Stimulated activated naive CD4-positive, alpha-beta T cell (primary cell): ENCODE results near the gene MT1E.
A peak's percentile ranks its signal among the peaks of the same experiment; 100 is the strongest.
"Not testable (repeated sequence)": the region's sequence is repeated elsewhere in the genome, so short reads cannot be mapped to it uniquely, and the experiment has no call there.

ENCODE experiments used
- DNase-seq, 6 experiments: peaks; one replicate each; lab custom pipeline; 2025; lab: John Stamatoyannopoulos, UW

MT1E gene

GRCh38 chr16:56645838-56646237 lies 20.3 kb downstream of the MT1E start:
- DNase-seq, result no peak

GRCh38 chr16:56647641-56648431 lies 22.3 kb downstream of the MT1E start:
- DNase-seq, result no peak

- no peak for DNase-seq
Measured at GRCh38 chr16:56649271-56649670, 23.7 kb downstream of the MT1E start.

GRCh38 chr16:56649820-56650219 lies 24.2 kb downstream of the MT1E start:
- no peak for DNase-seq

GRCh38 chr16:56651586-56651985 lies 26.0 kb downstream of the MT1E start, which contains the start of gene MT1B:
Gene MT1B, plus strand, starts transcription at chr16:56651886. Its CDS starts 68 bp downstream, at chr16:56651954.
- no peak for DNase-seq

GRCh38 chr16:56652600-56652999 lies 27.0 kb downstream of the MT1E start:
- no peak for DNase-seq

- DNase-seq, result no peak
Measured at GRCh38 chr16:56653218-56653617, 27.6 kb downstream of the MT1E start.

- DNase-seq, result peak; percentile 42 to 70 (median 62)
Measured at GRCh38 chr16:56657555-56658326, 32.2 kb downstream of the MT1E start, which contains the start of gene MT1F. Gene MT1F, plus strand, starts transcription at chr16:56657959. Its CDS starts 100 bp downstream, at chr16:56658059.

- no peak for DNase-seq
Measured at GRCh38 chr16:56658327-56658875, 32.8 kb downstream of the MT1E start.

GRCh38 chr16:56662357-56663354 lies 37.1 kb downstream of the MT1E start:
- peak in 4 of 6 experiments; percentile 11 to 21 (median 20) for DNase-seq

GRCh38 chr16:56664506-56664905 lies 38.9 kb downstream of the MT1E start:
- DNase-seq, result no peak

GRCh38 chr16:56665286-56666261 lies 40.0 kb downstream of the MT1E start:
- DNase-seq, result not testable (repeated sequence)

GRCh38 chr16:56667581-56668571 lies 42.3 kb downstream of the MT1E start, which contains the start of gene MT1G:
Gene MT1G, minus strand, starts transcription at chr16:56668065. Its CDS starts 72 bp downstream, at chr16:56667993.
- no peak for DNase-seq

- DNase-seq, result no peak
Measured at GRCh38 chr16:56669005-56669839, 43.6 kb downstream of the MT1E start, which contains the start of gene MT1H. Gene MT1H, plus strand, starts transcription at chr16:56669814. Its CDS starts 71 bp downstream, at chr16:56669885.

- peak in 1 of 6 experiments; percentile 4 for DNase-seq
Measured at GRCh38 chr16:56669840-56670619, 44.4 kb downstream of the MT1E start.

GRCh38 chr16:56670620-56670934 lies 45.0 kb downstream of the MT1E start:
- DNase-seq, result no peak

GRCh38 chr16:56671691-56672090 lies 46.1 kb downstream of the MT1E start:
- not testable (repeated sequence) for DNase-seq
